ENCODE data around the gene HES3. TPM values are rescaled to one million over a fixed set of nuclear protein-coding genes. Genes with fewer than 3 reads are reported as not detected.

Gene HES3
- polyA plus RNA-seq, 1 donor = not detected

DNA sequence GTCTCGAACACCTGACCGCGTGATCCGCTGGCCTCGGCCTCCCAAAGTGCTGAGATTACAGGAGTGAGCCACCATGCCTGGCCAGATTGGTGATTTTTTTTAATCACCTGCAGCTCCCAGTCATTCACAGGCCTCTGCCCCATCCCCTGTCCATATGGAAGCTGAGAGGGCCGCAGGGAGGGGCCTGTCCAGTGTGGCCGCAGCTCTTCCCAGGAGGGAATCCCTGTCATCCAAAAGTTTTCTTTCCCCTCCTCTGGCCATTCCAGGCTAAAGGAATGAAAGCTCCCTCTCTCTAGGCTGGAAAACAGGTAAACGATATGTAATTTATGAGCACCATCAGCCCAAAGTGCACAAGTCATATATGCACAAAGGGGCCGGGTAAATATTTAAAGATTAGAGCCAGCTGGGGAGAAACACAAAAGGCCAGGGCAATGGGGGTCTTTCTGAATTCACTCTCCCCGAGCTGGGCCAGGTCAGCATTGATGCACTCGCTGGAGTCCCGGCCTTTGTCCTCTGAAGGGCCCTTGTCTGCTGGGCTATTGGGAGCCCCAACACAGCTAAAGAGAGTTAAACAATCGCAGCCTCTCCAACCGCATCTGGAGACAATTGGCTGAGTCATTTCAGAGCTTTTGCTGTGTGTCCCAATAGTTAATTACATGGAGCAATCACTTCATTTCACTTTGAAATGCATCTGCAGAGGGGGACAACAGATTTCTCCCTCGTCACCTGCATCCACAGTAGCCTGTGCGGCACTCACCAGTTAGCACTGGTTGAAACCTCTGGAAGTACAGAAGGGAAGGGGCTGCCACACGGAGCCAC lies 3.8 kb upstream of the HES3 start:
- Histone ChIP-seq H3K4me3 (ENCODE audit: low read length) (no peak overlapping the region), H3K27ac (ENCODE audit: low read length) (peak overlapping the region; percentile 16), H3K36me3 (ENCODE audit: control insufficient read depth, insufficient read depth, low read length) (no peaks in the 10 kb centered on the region), H3K9me3 (ENCODE audit: control insufficient read depth, low read depth, low read length) (peaks cover 7% of the 10 kb centered on the region), H3K27me3 (ENCODE audit: control insufficient read depth, insufficient read depth, low read length) (peaks cover 51% of the 10 kb centered on the region), H3K4me1 (ENCODE audit: control insufficient read depth, insufficient read depth, low read length) (peaks cover 26% of the 10 kb centered on the region)
- no CpG with 5 or more reads among the region's 17 CpGs for WGBS (ENCODE audit: insufficient coverage, low lambda C conversion rate)
- peak in 1 of 2 donors; percentile 77 for DNase-seq

DNA sequence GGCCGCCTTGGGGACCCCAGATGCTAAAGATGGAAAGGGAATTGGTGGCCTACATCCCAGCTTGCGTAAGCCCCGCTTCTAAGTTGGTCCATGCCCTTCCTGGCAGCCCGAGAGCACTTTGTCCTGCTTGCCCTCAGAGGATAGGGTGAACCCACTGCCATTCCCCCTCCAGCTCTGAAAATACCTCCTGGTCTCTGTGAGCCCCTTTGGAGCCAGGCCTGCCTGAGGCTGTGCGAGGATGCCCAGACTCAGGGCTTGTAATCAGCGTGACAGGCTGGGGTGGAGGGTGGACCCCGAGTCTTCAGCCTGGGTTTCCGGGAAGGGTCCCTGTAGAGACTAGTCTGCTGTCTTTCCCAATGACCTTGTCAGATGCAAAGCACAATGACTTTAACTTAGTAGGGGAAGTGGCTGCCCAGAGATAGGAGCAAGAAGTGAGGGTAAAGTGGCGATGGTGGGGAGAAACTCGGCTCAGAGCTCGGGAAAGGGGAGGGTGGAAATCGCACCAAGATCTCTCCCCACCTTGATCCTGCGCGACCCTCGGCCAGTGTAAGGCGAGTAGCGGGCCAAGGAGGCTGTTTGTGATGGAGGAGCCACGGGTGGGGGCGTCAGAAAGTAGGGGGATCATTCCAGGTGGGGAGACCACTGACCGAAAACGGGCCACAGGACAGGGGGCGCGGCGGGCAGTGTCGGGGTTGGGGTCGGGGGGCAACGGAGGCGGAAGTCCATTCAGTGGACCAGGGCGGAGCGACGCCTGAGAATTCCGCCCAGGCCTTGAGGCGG lies 2.7 kb upstream of the HES3 start:
- DNase-seq = no peak
- H3K4me1 ChIP-seq (ENCODE audit: control insufficient read depth, insufficient read depth, low read length) = peaks cover 28% of the 10 kb centered on the region
- no CpG with 5 or more reads among the region's 33 CpGs for WGBS (ENCODE audit: insufficient coverage, low lambda C conversion rate)
- H3K4me3 ChIP-seq (ENCODE audit: low read length) = no peak overlapping the region
- H3K27ac ChIP-seq (ENCODE audit: low read length) = no peak overlapping the region
- peaks cover 7% of the 10 kb centered on the region for H3K9me3 ChIP-seq (ENCODE audit: control insufficient read depth, low read depth, low read length)
- peaks cover 62% of the 10 kb centered on the region for H3K27me3 ChIP-seq (ENCODE audit: control insufficient read depth, insufficient read depth, low read length)
- H3K36me3 ChIP-seq (ENCODE audit: control insufficient read depth, insufficient read depth, low read length) = no peaks in the 10 kb centered on the region

DNA sequence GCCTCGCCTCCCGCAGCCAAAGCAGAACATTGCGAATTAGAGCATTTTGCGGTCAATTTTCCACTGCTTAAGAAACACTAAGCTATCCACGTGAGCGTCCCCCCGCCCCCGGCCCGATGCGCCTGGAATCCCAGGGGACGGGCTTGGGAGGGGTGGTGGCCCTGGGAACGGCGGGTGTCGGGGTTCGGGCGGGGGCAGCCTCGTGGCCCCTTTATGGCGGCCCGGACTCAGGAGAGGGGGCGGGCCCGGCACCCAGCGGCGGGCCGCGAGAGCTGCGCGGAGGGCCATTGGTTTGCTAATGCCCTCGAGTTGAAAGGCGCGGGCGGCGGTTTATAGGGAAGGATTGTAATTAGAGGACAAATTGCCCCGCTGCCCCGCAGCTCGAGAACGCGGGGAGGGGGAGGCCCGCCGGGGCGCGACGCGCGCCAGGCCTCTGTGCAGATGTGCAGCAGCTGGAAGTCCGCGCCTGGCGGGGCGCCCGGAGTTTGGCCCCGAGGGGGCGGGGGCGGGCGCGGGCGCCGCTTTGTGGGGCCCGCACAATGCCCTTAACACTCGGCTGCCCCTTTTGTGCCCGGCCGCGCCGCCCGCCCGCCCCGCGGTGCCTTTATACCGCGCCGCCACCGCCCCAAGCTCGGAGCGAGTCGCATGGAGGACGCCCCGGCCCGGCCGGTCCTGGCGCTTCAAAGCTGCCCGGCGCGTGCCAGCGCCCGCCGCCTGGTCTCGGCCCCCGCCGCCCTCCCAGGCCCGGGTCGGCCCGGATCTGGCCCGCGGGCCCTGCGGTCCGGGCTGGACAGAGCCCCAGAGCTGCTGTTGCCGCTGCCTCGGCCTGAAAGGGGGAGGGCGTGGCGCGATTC lies 1.9 kb upstream of the HES3 start:
- Histone ChIP-seq H3K4me3 (ENCODE audit: low read length) (no peak overlapping the region), H3K27ac (ENCODE audit: low read length) (no peak overlapping the region), H3K4me1 (ENCODE audit: control insufficient read depth, insufficient read depth, low read length) (peaks cover 30% of the 10 kb centered on the region), H3K27me3 (ENCODE audit: control insufficient read depth, insufficient read depth, low read length) (peaks cover 66% of the 10 kb centered on the region), H3K36me3 (ENCODE audit: control insufficient read depth, insufficient read depth, low read length) (no peaks in the 10 kb centered on the region), H3K9me3 (ENCODE audit: control insufficient read depth, low read depth, low read length) (peaks cover 3% of the 10 kb centered on the region)
- WGBS (ENCODE audit: insufficient coverage, low lambda C conversion rate) = no CpG with 5 or more reads among the region's 99 CpGs
- DNase-seq = peak in 1 of 2 donors; percentile 42

DNA sequence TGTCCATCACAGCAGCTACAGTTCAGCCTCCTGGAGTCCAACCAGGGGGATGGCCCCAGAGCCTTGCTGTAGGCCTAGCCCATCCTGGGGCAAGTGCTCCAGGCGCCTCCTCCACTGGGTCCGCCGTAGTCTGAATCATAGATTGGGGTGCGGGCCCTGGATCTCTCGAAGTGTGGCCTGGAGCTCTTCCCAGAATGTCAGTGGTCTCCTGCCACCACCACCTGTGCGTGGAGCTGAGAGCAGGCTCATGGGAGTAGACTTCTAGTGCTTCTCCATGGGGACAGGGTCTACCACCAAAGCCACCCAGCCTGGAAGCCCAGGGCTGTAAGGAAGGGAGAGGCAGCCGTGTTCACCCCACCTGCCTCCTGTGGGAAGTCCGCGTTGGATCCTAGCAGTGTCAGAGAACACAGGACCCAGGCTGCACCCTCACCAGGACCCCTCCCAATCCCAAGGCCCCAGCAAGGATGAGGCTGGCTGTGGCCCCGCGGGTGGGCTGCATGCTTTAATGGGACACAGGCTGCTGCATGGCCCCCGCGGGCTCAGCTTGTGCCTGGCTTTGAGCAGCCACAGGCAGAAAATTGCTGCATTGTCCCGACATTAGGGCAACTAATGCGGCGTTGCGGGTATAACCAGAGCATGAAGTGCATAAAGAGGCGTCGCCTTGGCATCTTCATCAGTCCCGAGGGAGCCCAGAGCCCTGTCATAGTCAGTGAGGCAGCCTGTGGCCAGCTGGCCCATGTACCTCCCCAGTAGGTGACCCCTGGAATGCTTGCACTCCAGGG lies 735 bp upstream of the HES3 start:
- Histone ChIP-seq H3K4me1 (ENCODE audit: control insufficient read depth, insufficient read depth, low read length) (peaks cover 30% of the 10 kb centered on the region), H3K9me3 (ENCODE audit: control insufficient read depth, low read depth, low read length) (peaks cover 3% of the 10 kb centered on the region), H3K4me3 (ENCODE audit: low read length) (no peak overlapping the region), H3K36me3 (ENCODE audit: control insufficient read depth, insufficient read depth, low read length) (no peaks in the 10 kb centered on the region), H3K27me3 (ENCODE audit: control insufficient read depth, insufficient read depth, low read length) (peaks cover 69% of the 10 kb centered on the region), H3K27ac (ENCODE audit: low read length) (no peak overlapping the region)
- DNase-seq = no peak
- WGBS (ENCODE audit: insufficient coverage, low lambda C conversion rate) = no CpG with 5 or more reads among the region's 20 CpGs

DNA sequence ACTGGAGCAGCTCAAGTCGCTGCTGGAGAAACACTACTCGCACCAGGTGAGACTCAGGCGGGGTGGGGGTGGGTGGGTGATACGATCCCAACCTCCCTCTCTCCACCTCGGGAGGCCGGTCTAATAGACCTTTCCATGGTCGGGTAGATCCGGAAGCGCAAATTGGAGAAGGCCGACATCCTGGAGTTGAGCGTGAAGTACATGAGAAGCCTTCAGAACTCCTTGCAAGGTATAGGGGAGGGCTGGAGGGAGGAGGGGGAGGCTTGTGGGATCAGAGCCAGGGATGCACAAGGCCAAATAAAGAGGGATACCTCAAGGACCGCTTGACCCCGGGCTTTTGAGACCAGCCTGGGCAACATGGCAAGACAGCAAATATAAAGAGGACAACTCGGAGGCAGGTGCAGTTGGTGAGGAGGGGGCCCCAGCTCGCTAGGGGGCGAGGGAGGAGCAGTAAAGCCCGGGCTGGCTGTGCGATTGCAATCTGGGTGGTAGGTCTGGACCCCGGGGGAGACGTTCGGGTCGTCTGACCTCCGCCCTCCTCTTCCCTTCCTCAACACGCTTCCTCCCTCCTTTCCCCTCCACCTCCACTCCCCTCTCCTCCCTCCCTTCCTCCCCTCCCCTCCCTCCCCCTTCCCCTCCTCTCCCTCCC lies 546 bp downstream of the HES3 start:
- Histone ChIP-seq H3K36me3 (ENCODE audit: control insufficient read depth, insufficient read depth, low read length) (no peaks in the 10 kb centered on the region), H3K4me3 (ENCODE audit: low read length) (no peak overlapping the region), H3K27ac (ENCODE audit: low read length) (no peak overlapping the region), H3K9me3 (ENCODE audit: control insufficient read depth, low read depth, low read length) (peaks cover 3% of the 10 kb centered on the region), H3K27me3 (ENCODE audit: control insufficient read depth, insufficient read depth, low read length) (peaks cover 74% of the 10 kb centered on the region), H3K4me1 (ENCODE audit: control insufficient read depth, insufficient read depth, low read length) (peaks cover 25% of the 10 kb centered on the region)
- DNase-seq = no peak
- no CpG with 5 or more reads among the region's 24 CpGs for WGBS (ENCODE audit: insufficient coverage, low lambda C conversion rate)

DNA sequence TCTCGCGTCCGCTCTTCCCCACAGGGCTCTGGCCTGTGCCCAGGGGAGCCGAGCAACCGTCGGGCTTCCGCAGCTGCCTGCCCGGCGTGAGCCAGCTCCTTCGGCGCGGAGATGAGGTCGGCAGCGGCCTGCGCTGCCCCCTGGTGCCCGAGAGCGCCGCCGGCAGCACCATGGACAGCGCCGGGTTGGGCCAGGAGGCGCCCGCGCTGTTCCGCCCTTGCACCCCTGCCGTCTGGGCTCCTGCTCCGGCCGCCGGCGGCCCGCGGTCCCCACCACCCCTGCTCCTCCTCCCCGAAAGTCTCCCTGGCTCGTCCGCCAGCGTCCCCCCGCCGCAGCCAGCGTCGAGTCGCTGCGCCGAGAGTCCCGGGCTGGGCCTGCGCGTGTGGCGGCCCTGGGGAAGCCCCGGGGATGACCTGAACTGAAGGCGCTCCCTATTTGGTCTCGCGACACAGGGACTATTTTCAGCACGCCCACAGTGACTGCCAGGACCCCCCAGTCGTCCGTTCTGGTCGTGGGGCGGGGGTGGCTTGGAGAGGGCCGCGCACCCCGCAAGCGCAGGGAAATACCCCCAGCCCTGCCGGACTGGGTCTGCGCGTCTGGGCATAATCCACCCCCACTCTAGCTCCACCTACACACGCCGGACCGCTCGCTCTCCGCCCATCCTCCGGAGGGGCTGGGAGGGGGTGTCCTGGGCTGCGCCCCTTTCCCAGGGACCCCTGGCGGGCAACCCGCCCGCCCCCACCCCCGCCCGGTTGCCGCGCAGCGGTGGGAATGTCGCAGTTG lies 1.3 kb downstream of the HES3 start:
- no CpG with 5 or more reads among the region's 79 CpGs for WGBS (ENCODE audit: insufficient coverage, low lambda C conversion rate)
- no peaks in the 10 kb centered on the region for H3K36me3 ChIP-seq (ENCODE audit: control insufficient read depth, insufficient read depth, low read length)
- H3K27me3 ChIP-seq (ENCODE audit: control insufficient read depth, insufficient read depth, low read length) = peaks cover 74% of the 10 kb centered on the region
- H3K27ac ChIP-seq (ENCODE audit: low read length) = no peak overlapping the region
- H3K9me3 ChIP-seq (ENCODE audit: control insufficient read depth, low read depth, low read length) = peaks cover 3% of the 10 kb centered on the region
- DNase-seq = peak; percentile 78
- peaks cover 23% of the 10 kb centered on the region for H3K4me1 ChIP-seq (ENCODE audit: control insufficient read depth, insufficient read depth, low read length)
- no peak overlapping the region for H3K4me3 ChIP-seq (ENCODE audit: low read length)

DNA sequence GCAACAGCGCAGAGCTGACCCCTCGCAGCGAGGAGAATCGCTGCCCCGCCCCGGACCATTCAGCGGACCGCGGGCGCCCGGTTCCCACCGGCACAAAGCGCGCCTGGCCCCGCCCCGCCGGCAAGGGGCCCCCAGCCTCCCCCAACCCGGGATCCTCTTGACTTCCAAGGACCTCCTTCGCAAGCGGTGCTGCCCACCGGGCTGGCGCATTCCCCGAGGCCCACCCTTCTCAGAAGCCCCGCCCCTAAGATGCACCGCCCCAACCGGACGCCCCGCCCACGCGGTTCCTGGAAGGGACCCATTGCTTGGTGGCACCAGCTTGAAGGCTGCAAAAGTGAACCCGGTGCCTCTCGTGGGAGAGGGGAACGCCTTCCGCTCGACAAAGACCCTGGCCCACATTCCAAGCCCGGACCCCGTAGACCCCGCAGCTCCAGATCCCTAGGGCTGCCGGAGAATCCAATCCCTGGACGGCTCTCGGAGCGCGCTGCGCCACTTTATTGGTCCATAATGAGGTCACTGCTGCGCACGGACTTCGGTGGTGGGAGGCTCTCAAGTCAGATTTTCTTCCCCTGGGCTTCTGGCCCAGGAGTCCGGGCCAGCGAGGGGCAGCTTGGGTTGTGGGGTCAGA lies 2.0 kb downstream of the HES3 start:
- peak in 1 of 2 donors; percentile 34 for DNase-seq
- Histone ChIP-seq H3K4me1 (ENCODE audit: control insufficient read depth, insufficient read depth, low read length) (peaks cover 18% of the 10 kb centered on the region), H3K27ac (ENCODE audit: low read length) (no peak overlapping the region), H3K4me3 (ENCODE audit: low read length) (no peak overlapping the region), H3K9me3 (ENCODE audit: control insufficient read depth, low read depth, low read length) (peaks cover 3% of the 10 kb centered on the region), H3K36me3 (ENCODE audit: control insufficient read depth, insufficient read depth, low read length) (no peaks in the 10 kb centered on the region), H3K27me3 (ENCODE audit: control insufficient read depth, insufficient read depth, low read length) (peaks cover 71% of the 10 kb centered on the region)
- WGBS (ENCODE audit: insufficient coverage, low lambda C conversion rate) = no CpG with 5 or more reads among the region's 49 CpGs

DNA sequence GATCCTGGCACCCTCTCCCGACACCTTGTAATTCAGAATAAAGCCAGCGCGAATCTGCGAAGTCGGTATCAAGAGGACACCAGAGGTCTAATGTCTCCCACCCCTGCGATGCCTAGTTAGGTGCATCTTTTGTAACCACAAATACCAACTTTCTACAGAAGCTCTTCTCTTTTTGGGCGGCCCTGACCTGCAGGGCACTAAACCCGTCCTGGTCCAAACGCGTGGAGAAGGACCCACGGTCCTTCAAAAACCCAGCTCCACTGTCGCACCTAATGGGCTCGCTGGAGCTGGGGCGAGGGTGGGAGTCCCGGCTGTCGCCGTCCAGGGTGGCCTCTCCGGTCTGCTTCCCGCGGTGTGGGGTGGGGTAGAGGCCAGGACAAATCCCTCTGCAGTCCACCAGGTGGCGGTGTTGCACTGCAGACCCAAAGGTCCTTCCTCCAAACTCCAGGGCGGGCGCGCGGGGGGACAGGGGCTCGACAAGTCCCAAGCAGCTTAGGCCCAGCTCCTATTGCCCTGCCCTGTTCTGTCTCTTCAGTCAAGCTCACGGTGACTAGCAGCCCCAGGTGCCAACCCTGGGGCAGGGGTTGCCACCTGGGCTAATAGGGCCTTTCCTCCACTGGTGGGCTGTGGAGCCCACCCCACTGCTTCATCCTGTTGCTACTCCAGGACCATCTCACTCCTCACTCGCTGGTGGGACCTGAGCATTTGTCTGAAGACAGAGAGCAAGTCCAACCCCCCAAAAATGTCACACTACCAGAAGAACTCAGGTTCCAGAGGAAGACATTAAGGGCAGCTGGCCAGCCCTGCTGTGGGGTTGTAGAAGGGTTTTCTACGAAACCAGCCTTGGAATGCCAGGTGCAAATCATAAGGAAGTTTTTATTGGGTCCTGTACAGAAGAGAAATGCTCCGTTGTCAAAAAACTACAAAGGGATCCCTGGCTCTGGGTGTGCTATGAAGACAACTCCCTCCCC lies 2.8 kb downstream of the HES3 start:
- no peak overlapping the region for H3K4me3 ChIP-seq (ENCODE audit: low read length)
- DNase-seq = peak; percentile 62 to 63
- H3K9me3 ChIP-seq (ENCODE audit: control insufficient read depth, low read depth, low read length) = peaks cover 3% of the 10 kb centered on the region
- H3K27ac ChIP-seq (ENCODE audit: low read length) = no peak overlapping the region
- peaks cover 14% of the 10 kb centered on the region for H3K4me1 ChIP-seq (ENCODE audit: control insufficient read depth, insufficient read depth, low read length)
- WGBS (ENCODE audit: insufficient coverage, low lambda C conversion rate) = 0% methylated on average over 1 of the region's 30 CpGs
- H3K36me3 ChIP-seq (ENCODE audit: control insufficient read depth, insufficient read depth, low read length) = peaks cover 2% of the 10 kb centered on the region
- peaks cover 66% of the 10 kb centered on the region for H3K27me3 ChIP-seq (ENCODE audit: control insufficient read depth, insufficient read depth, low read length)
